SW 1271 (cell line): ENCODE results near the gene GLA.

Experiments
- DNase-seq, 2 experiments: peaks; one replicate each; lab custom pipeline; 2025; lab: John Stamatoyannopoulos, UW

GLA gene

GRCh38 chrX:101397779-101398178, 9.9 kb downstream of the GLA start:
- no peak for DNase-seq

DNA sequence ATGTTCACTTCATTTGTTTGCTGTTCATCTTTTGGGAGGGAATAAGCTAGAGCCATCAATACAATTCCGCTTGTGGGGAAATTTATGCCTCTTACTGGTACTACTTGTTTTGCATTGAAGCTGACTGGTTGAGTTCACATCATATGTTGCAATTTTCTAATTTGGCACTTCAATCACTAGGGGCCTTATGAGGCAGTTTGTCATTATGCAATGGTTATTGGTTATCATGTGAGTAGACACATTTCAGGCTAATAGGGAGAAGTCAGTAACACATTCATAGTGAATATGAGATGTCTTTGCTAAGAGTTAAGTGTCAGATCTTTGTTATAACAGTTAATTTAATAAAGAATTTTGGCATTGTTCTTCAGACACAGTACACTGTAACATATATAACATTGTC, 11.9 kb downstream of the GLA start:
- no peak for DNase-seq

GRCh38 chrX:101394372-101394771, 13.4 kb downstream of the GLA start:
- DNase-seq = no peak

GRCh38 chrX:101393530-101394305, 14.0 kb downstream of the GLA start:
- no peak for DNase-seq

DNA sequence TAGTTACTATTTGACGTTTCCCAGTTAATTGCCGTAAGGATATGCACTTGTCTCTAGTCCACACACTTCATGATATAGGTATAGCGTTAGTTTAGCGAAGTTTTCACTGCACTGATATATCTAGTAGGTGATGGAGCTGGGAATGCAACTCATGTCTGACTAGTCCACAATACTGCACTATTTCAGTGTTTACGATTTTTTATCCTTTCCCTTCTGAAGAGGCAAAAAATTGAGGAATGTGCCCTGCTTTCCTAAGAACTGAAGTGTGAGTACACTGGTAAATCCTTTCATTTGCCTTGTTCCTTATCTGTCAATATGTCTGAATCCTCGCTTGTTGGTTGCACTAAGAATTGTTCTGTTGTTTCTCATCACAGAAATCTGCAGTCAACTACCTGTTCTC, 15.9 kb downstream of the GLA start:
- no peak for DNase-seq

GRCh38 chrX:101390664-101391525, 16.8 kb downstream of the GLA start, which contains the start of gene RPL36A:
Gene RPL36A (plus strand): TSS chrX:101391011. CDS start chrX:101391044, 33 bp downstream.
- DNase-seq = peak; percentile 57 to 75

- DNase-seq = no peak
Observed at GRCh38 chrX:101388604-101389003, 19.1 kb downstream of the GLA start.

DNA sequence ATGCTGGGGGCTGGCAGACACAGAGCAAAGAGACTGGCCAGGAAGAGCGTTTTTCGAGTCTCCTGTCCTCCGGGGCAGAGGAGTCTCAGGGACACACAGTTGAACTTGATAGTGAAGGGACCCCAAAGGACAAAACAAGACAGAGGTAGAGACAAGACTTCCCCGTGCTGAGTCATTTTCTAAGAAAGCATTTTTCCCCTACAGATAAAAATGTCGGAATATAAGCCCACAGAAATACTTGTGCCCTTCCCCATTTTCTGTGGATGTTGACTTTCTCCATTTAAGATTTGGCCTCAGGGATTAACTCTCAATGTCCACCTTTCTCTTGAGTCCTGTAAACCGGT, 21.2 kb downstream of the GLA start:
- no peak for DNase-seq

DNA sequence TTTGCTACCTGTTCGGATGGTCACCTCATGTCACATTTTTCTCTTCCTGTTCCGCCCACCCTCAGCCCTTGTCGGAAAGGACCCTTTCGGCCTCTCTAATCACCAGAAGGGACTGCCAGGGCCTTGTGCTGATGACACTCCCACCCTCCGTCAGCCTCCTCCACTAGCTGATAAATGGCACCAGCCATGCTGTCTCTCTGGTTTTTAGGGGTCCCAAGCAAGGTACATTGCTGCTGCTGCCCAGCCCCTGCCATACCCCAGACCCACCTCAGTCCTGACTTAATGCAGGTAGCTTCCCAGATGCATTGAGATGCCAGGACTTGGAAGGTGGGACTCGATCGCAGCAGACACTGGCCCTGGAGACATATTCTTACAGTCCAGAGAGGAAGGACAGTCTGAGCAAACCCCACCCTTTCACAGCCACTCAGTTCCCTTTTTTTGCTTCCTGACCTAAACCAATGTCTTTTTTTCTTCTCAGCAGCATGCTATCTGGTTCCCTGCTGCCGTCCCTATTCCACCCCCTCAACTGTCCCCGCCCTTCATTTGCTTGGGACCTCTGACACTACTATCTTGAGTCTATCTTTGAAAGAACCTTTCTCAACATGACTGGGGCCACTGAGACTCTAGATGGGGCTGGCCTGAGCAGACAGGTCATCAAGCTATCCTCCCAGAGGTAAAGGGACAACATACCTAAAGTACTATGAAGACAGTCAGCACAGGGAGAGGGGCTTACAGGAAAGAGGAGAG, 21.8 kb downstream of the GLA start, which contains the start of gene BTK:
Gene BTK, minus strand, starts transcription at position 397 of the 747 bp plus-strand sequence. CDS start 10,907 bp downstream, outside the sequence.
- no peak for DNase-seq

- no peak for DNase-seq
Observed at GRCh38 chrX:101385026-101385684, 22.6 kb downstream of the GLA start.

- no peak for DNase-seq
Observed at GRCh38 chrX:101383679-101384205, 24.0 kb downstream of the GLA start.

DNA sequence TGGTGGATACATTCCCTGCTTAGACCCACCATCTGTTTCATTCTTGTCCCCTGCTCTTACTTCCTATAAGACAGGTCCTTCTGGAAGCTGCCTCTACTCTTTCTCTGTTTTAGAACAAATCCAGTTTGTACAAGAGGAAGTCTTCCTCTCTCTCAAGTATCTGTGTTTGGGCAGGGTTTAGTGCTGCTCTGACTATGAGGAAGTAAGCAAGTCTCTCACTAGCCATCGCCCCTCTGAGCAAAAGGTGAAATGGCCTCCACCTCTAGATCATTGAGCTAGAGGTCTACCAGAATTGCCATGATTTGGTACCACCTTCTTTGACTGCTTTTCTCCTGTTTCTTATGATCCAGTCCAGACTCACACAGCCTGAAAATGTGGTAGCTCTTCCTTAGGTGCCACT, 30.2 kb downstream of the GLA start:
- no peak for DNase-seq

DNA sequence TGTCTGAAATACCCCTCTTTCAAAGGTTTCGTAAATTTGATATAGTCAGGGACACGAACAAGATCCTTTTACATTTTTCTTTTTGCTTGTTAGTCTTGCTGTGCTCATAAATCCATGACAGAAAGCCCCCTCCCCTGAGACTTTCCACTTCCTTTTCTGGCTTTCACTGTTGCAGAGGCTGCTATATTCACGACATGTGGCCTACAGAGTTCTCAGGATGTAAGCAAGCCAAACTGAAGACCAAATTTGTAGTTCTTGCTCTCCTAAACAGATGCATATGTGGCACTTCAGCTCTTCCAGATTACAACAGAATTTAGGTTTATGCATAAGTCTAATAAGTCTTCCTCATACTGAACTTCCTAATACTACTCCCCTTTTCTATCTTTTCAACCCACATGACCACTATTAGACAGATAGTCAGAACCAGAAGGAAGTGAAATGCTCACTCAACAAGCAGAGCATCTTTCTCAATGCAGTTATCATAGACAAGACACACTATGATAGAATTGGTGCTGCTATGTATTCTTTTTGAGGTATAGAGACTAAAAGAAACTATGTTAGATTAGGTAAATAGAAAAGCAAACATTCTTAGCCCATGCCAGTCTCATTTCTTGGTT, 36.7 kb downstream of the GLA start:
- no peak for DNase-seq

DNA sequence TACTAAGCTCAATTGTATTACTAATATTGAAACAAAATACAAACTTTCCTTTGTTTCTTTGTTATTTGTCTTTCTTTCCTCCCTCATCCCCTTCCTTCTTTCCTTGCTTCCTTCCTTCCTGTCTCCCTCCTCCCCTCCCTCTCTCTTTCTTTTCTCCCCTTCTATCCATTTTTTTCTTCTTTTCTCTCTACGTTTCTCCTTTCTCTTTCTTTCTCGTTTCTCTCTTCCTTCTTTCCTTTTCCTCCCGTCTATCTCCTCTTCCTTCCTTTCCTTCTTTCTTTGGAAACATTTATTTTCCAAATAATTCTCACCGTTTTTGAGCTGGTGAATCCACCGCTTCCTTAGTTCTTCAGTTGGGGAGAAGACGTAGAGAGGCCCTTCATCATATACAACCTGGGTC, 38.0 kb downstream of the GLA start:
- DNase-seq = no peak

DNA sequence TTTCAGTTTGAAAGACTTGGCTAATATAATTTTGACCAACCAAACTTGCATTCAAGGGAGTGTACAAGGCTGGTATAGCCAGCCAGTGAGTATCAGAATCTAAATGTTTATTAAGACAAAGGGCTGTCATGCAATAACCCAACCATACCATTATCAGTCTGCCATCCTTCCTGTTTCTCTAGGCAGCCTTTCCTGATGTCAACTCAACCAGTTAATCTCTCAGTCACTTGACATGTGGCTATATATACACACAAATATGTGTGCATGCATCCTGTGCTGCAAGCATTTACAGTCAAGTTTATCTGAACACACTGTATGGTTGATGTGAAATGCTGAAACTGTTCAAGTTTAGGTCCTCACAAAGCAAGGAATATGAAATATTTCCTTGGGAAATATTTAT, 38.9 kb downstream of the GLA start:
- no peak for DNase-seq

DNA sequence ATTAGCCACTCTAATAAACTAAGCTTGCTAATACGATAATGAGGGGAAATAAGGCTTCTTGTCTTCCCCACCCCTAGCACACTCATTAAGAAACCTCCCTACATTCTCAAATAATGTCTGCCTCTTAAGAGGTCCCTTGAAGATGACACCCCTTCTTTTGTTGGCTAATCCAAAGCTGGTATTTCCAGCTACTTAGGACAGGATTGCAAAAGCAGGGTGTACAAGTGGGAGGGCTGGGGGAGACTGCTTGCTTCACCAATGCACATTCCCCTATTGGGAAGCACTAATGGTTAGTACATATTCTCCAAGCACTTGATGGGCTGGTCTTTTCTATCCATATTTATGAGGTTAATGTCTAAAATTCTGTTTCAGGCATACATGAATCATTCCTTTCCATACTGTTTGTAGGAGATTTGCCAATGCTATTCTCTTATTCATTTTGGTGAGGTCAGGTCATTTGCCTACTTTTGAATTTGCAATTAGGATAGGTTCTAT, 42.4 kb downstream of the GLA start:
- no peak for DNase-seq

DNA sequence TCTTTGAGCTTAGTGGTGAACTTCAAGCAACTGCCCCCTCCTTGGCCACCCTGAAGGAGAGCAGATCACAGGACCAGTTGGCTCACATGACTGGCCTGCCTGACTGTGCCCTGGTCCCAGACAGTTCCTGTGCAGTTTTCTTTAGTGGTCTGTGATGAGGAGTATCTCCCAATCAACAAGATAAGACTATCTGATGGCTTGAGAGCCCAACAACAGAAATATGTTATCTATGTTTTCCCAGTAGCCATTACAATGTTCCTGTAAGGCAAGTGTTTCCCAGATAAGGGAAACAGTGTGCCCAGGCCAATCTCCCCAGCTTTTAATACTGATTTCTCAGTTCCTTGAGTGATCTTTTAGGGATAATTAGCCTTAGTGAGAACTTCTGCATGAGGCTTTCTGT, 45.0 kb downstream of the GLA start:
- DNase-seq = no peak

- no peak for DNase-seq
Observed at GRCh38 chrX:101362116-101362515, 45.6 kb downstream of the GLA start.

DNA sequence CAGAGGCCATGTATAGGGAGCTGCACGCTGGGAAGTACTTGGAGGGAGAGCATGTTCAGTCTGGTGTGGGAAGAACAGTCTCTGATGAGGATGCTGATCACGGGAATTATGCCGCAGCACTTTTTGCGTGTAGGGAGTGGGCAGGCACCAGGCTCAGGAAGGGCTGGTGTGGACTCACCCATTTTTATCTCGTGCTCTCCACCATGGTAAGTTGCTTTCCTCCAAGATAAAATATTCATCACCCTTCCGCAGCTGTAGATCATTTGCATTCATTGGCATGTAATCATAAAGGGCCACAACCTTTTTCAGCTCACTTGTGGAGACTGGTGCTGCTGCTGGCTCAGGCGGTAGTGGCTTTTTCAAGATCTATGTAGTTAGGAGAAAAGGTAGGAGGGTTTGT, 47.3 kb downstream of the GLA start:
- DNase-seq = no peak

DNA sequence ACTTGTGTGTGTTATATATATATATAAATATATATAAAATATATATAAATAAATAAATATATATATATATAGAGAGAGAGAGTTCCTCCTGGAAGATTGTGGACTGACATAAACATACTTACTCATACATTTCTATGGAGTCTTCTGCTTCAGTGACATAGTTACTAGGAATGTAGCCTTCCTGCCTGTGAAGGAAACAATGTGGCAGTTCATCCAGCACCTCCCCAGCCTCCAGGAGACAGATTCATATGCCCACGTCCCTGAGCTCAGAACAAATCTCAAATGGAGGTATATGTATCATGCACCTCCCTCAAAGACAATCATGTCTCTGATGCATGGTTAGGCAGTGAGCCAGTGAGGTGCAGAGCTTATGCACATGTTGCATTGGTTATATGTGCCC, 47.8 kb downstream of the GLA start:
- no peak for DNase-seq

DNA sequence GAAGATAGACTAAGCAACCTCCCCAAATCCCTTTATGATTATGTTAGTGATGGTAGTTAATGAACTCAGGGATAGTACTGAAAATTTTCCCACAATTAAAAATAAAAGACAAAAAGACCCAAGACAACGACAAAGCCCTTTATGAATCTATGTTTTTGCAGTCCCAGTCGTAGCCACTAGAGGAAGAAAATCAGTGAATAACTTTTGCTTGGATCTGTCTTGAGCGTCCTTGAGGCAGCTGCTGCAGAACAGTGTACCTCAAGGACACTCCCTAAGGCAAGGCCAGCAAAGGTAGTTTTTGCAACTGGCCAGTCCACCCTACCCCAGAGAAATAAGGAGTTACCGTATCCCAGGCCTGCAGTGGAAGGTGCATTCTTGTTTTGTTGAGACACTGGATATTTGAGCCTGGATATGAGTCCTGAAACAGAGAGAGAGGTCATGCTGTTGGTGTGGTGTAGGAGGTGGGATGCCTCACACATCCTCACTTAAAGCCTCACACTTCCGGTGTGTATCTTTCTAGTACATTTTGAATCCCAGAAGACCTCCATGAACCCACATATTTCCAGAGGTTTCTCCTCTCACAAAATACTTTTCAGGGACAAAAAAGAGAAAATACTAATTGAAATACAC, 50.4 kb downstream of the GLA start:
- DNase-seq = no peak
